Uterus (tissue), 2 donors: ENCODE results near the gene LRP4.

ENCODE experiments used
- CTCF ChIP-seq, 4 experiments: fragments of 200-600 bp in 2 of 4; fragments of 450-650 bp in 2 of 4; sonication (generic) in 2 of 4; IDR thresholded peaks; one replicate each; pipeline ENCODE4 v1.5.1; 2016 to 2019; ENCODE audit warnings: antibody characterized with exemption in 4 of 4, mild to moderate bottlenecking in 2 of 4, moderate library complexity in 1 of 4
- POLR2A ChIP-seq, 2 donors: fragments of 450-650 bp; IDR thresholded peaks; one replicate each; pipeline ENCODE4 v1.6.1; 2016; ENCODE audit warnings: antibody characterized with exemption in 2 of 2, mild to moderate bottlenecking in 1 of 2, moderate library complexity in 1 of 2

- no peak for TF ChIP-seq CTCF (IDR thresholded peaks at IDR 0.05)
- no peak for TF ChIP-seq POLR2A (IDR thresholded peaks at IDR 0.05)
Measured at GRCh38 chr11:46874586-46874985, 43.8 kb downstream of the LRP4 start.
